ENCODE results near the gene CHD3.
"Not testable (repeated sequence)": the region's sequence is repeated elsewhere in the genome, so short reads cannot be mapped to it uniquely, and the experiment has no call there.

The CHD3 gene

DNA sequence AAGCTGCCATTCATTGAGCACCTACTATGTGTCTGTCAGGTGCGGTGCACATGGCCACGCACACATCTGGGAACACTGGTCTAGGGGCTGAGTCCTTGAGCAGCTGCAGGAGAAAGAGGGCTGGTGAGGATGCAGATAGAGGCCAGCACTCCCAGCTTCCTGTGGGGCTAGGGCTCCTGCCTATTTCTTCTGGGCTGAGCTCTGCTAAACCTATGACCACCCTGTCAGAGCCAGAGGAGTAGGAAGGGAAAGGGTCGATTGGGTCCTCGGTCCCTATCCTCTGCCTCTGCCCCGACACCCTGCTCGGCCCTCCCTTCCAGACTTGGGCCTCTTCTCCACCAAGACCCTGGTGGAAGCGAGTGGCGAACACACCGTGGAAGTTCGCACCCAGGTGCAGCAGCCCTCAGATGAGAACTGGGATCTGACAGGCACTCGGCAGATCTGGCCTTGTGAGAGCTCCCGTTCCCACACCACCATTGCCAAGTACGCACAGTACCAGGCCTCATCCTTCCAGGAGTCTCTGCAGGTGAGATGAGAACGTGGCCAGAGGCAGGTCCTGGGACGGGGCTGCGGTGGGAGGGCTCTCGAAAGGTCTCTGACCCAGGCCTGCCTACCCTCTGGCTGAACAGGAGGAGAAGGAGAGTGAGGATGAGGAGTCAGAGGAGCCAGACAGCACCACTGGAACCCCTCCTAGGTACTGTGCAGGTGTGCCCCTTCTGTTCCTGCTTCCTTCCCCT lies 37.7 kb upstream of the CHD3 start:
- no peak for DNase-seq

DNA sequence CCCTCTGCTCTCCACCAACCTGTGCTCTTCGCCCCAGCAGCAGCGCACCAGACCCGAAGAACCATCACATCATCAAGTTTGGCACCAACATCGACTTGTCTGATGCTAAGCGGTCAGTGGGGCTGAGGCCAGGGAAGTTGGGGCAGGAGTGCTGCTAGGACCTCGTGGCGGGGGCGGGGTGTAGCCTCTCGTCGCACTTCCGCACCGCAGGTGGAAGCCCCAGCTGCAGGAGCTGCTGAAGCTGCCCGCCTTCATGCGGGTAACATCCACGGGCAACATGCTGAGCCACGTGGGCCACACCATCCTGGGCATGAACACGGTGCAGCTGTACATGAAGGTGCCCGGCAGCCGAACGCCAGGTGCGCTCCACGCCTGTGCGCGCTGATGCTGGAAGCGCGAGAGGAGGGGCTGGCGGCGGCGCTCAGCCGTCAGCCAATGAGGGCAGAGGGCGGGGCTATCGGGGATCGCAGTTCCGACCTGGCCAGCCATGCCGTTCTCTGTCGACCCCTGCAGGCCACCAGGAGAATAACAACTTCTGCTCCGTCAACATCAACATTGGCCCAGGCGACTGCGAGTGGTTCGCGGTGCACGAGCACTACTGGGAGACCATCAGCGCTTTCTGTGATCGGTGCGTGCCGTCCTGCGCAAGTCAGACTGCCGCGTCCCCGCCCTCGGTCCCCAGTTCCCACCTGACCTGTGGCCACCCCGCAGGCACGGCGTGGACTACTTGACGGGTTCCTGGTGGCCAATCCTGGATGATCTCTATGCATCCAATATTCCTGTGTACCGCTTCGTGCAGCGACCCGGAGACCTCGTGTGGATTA lies 36.9 kb upstream of the CHD3 start:
- DNase-seq: peak; percentile 92

DNA sequence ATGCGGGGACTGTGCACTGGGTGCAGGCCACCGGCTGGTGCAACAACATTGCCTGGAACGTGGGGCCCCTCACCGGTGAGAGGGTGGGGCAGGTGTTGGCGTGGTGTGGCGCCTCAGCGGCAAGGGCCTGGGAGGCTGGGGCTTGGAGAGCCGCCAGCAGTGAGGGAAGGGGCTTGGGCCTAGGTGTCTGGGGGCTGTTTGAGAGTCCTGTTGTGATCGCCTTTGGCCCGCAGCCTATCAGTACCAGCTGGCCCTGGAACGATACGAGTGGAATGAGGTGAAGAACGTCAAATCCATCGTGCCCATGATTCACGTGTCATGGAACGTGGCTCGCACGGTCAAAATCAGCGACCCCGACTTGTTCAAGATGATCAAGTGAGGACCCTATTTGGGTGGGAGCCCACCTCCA lies 36.3 kb upstream of the CHD3 start:
- no peak for DNase-seq

DNA sequence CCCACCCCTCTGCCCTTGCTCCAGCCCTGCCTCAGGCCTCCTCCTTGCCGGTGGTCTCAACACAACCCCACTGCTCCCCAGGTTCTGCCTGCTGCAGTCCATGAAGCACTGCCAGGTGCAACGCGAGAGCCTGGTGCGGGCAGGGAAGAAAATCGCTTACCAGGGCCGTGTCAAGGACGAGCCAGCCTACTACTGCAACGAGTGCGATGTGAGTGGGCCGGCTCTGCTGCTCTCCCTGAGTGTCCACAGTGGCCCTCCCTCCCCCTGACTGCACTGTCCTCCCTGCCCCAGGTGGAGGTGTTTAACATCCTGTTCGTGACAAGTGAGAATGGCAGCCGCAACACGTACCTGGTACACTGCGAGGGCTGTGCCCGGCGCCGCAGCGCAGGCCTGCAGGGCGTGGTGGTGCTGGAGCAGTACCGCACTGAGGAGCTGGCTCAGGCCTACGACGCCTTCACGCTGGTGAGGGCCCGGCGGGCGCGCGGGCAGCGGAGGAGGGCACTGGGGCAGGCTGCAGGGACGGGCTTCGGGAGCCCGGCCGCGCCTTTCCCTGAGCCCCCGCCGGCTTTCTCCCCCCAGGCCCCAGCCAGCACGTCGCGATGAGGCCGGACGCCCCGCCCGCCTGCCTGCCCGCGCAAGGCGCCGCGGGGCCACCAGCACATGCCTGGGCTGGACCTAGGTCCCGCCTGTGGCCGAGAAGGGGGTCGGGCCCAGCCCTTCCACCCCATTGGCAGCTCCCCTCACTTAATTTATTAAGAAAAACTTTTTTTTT lies 35.5 kb upstream of the CHD3 start:
- DNase-seq: no peak

DNA sequence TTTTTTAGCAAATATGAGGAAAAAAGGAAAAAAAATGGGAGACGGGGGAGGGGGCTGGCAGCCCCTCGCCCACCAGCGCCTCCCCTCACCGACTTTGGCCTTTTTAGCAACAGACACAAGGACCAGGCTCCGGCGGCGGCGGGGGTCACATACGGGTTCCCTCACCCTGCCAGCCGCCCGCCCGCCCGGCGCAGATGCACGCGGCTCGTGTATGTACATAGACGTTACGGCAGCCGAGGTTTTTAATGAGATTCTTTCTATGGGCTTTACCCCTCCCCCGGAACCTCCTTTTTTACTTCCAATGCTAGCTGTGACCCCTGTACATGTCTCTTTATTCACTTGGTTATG lies 34.9 kb upstream of the CHD3 start:
- DNase-seq: no peak

DNA sequence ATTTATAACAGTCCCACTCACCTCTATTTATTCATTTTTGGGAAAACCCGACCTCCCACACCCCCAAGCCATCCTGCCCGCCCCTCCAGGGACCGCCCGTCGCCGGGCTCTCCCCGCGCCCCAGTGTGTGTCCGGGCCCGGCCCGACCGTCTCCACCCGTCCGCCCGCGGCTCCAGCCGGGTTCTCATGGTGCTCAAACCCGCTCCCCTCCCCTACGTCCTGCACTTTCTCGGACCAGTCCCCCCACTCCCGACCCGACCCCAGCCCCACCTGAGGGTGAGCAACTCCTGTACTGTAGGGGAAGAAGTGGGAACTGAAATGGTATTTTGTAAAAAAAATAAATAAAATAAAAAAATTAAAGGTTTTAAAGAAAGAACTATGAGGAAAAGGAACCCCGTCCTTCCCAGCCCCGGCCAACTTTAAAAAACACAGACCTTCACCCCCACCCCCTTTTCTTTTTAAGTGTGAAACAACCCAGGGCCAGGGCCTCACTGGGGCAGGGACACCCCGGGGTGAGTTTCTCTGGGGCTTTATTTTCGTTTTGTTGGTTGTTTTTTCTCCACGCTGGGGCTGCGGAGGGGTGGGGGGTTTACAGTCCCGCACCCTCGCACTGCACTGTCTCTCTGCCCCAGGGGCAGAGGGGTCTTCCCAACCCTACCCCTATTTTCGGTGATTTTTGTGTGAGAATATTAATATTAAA lies 34.4 kb upstream of the CHD3 start:
- DNase-seq: no peak

DNA sequence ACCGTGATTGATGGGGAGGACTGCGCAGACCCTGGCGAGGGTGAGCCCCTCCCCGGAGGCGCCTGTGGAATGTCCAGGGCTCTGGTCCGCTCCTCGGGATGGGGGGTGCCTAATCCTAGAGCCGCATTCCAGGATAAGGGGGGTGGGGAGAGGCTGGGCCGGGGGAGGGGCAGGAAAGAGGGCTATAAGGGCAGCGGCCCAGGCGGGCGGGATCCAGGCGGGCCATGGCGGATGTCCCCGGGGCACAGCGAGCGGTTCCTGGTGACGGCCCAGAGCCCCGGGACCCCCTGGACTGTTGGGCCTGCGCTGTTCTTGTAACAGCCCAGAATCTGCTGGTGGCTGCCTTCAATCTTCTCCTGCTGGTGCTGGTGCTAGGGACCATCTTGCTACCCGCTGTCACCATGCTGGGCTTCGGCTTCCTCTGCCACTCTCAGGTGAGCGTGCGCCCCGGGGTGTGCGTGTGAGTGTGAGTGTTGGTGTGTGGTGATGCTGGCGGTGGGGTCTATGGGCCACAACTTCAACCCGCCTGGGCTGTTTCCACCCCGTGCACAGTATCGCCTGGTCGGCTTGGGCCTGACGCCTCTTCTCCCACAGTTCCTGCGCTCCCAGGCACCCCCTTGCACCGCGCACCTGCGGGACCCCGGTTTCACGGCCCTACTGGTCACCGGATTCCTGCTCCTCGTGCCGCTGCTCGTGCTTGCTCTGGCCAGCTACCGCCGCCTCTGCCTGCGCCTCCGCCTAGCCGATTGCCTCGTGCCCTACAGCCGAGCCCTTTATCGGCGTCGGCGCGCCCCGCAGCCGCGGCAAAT lies 33.5 kb upstream of the CHD3 start, which contains the start of gene TMEM88:
Gene TMEM88, plus strand, starts transcription at position 216 of the 809 bp plus-strand sequence. Its CDS starts 9 bp downstream, at position 225.
- no peak for DNase-seq

DNA sequence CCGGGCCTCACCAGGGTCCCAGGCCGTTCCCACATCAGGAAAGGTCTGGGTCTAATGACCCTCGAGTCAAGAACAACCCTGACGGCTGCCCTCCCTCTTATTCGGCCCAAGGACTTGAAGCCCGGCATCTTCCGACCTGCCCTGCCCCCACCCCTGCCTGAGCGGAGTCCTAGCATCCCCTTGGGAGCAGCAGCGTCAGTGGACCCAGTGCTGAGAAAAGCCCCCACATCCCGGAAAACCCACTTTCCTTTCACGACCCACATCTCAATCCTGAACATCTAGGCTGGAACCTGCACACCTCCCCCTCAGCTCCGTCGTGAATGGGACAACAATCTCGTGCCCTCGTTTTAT lies 33.0 kb upstream of the CHD3 start:
- DNase-seq: no peak

DNA sequence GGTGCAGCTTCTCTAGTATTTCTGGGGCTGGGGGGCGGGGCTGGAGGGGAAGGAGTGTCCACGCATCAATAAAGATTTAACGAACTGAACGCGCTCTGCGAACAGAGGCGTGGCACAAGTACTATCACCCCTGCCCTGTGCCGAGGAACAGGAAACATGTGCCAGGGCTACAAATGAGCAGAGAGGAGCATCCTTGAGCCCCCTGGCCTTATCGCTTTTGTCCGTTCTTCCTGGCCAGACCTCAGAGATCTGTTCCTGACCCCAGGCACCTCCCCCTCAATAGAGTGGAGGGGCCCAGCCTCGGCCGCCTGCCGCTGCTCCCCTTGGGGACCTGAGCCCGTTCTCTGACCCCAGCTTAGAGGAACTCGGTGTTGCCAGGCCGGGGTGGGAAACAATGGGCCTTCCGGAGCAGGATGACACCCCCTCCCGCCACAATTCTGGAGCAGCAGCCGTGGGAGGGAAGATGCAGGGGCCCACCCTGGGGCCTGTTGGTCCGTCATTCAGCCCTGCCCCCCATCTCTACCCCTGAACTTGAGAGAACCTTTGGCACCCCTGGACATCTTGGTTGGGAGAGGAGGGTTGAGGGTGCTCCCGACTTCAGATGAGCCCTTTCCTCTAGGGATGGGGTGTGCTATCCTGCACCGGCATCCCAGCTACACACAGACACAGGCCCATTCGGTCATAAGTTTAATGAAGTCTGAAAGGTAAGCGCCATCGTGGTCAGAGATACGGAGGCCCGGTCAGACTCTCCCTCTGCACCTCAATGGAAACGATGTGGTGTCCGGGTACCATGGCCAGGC lies 32.4 kb upstream of the CHD3 start:
- no peak for DNase-seq

DNA sequence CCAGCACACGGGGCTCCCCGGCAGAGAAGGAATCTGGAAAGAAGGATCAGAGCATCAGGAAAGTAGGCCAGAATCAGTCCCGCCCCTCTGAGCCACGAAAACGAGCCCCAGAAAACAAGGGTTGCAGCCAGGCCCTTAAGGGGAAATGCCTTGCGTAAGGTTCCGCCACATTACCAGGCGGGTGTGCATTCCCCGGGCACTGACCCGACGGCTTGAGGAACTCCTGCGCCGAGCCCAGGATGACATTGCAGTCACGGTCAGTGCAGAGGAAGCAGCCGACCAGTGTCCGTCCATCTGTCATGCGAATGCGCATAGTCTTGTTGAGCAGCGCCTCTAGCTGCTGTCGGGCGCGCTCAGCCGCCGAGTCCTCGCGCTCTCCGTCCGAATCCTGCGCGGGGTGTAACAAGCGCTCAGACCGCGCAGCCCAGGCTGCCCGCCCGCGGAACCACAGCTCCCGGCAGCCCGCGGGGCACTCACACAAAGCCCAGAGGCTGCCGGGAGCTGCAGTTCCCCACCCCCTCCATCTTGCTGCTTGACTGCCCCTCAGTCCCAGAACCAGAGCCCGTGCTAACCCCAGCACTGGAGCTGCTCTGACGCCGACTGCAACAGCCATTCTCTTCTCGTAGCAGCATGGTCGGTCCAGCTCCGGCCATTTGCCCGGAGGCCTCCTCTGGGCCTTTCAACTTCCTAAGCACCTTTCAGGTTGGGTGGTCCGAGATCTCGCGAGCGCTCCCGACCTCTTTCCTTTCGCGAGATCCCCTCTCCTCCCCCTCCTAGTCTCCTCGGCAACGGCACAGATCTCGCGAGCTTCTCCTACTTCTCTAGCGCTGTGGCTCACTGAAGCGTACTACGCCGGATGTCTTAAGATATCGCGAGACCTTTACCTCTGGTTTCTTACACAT lies 31.5 kb upstream of the CHD3 start, which contains the start of gene NAA38:
Gene NAA38, minus strand, starts transcription at position 749 of the 902 bp plus-strand sequence. Its CDS starts 96 bp downstream, at position 653.
- DNase-seq: peak; percentile 97

DNA sequence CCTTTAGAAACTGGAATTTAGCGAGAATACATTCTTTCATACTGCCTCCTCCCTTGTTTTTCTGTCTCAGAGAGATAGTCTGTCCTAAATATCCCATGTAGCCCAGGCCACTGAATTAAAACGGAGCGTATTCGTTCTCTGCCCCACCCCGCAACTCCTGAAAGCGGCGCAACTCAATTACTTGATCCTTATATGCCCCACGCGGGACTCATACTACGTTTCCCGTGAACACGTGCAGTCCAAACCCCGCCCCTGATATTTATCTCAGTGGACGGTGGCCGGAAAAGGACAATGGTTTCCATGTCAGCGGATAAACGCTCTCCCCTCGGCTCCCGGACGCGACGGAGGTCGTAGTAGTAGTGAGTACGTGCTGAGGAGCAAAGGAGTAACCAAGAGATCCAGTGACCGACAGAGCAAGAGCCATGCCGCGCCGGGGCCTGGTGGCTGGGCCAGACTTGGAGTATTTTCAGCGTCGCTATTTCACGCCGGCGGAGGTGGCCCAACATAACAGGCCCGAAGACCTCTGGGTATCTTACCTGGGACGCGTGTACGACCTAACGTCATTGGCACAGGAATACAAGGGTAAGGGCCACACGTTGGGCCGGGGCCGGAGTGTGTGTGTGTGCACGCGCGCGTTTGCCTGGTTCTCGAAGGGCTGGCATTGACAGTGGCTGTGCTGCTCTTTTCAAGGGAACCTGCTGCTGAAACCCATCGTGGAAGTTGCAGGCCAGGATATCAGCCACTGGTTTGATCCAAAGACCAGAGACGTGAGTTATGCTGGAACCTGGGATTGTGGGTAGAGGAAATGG lies 30.7 kb upstream of the CHD3 start, which contains the start of gene CYB5D1:
Gene CYB5D1, plus strand, starts transcription at position 291 of the 809 bp plus-strand sequence. Its CDS starts 132 bp downstream, at position 423.
- DNase-seq: peak; percentile 89

DNA sequence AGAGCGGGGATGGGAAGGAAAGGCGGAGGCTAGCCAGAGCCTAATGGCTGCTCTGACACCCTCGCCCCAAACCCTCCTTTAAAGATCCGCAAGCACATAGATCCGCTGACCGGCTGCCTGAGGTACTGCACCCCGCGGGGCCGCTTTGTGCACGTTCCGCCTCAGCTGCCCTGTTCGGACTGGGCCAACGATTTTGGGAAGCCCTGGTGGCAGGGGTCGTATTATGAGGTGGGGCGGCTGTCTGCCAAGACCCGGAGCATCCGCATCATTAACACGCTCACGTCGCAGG lies 30.1 kb upstream of the CHD3 start:
- DNase-seq: peak; percentile 55

DNA sequence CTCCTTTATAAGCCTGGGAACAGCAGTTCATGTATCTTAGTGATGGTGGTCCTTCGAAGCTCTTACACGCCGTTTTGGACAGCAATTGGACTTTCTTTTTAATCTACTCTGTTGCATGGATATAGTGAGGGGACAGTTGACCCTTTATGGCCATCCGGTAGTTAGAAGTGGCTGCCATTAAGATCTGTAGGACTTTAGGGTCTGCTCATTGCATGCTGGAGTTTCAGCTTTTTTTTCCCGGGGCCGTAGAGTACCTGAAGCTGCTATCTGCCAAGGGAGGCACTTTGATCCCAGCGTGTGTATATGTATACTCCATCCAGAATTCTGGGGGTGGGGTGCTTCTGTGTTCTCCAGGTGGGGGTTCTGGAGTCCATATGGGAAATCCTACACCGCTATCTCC lies 29.6 kb upstream of the CHD3 start:
- no peak for DNase-seq

DNA sequence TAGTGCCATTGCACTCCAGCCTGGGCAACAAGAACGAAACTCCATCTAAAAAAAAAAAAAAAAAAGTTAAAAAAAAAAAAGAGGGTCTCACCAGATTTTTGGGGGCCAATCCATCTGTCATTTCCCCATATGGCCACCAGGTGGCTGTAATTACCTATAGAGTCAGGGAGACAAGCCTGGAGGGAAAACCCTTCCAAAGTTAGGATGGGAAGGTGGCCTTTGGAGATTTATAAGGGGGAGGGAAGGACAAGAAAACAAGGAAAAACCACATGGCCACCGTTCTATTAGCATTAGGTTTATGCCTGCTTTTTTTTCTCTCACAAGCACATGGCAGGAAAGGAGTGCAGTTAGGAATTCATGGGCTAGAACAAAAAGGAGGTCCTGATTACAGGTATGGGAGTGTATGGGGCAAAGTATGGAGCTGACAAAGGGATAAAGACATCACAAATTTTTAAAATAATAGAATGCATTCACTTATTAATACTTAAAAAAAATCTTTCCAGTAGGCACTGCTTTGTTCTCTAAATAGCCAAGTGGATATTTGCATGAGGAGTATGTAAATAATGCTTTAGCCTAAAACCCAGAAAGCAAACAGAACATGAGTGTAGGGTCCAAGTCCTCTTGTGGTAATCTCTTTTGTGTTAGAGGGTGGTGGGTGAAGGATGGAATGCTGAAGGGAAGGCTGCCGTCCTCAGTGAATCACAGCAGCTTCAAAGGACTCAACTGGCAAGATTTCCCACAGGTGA lies 25.7 kb upstream of the CHD3 start:
- DNase-seq: no peak

DNA sequence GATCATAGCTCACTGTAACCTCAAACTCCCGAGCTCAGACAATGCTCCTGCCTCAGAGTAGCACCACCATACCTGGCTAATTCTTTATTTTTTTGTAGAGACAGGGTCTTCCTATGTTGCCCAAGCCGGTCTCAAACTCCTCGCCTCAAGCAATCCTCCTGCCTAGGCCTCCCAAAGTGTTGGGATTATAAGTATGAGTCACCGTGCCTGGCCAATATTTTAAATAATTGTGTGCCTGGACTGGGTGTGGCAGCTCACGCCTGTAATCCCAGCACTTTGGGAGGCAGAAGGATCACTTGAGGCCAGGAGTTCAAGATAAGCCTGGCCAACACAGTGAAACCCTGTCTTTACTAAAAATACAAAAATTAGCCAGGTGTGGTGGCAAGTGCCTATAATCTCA lies 24.2 kb upstream of the CHD3 start:
- DNase-seq: not testable (repeated sequence)

DNA sequence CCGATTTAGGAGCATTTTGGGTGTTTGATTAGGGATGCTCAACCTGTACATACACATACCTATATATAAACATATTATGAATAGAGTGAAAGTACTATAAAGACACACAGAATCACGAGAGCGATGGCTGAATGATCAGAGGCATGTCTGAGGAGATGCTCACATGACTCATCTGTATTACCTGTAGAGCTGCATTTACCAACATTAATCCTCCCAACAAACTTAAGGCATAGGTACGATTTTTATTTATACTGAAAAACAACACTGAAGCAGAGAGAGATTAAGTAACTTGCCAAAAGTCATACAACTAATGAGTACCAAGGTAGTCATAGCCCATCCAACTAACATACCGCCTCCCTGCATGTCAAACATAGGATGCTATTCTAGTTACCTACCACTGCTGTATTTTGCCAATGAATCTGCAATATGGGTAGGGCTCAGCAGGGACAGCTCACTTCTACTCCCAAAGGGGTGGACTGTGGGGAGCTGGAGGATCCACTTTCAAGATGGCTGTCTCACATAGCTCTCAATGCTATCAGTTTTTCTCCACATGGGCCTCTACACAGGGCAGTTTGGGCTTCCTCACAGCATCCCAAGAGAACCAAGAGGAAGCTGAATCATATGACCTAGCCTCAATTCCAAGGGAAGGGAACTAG lies 23.5 kb upstream of the CHD3 start:
- no peak for DNase-seq

DNA sequence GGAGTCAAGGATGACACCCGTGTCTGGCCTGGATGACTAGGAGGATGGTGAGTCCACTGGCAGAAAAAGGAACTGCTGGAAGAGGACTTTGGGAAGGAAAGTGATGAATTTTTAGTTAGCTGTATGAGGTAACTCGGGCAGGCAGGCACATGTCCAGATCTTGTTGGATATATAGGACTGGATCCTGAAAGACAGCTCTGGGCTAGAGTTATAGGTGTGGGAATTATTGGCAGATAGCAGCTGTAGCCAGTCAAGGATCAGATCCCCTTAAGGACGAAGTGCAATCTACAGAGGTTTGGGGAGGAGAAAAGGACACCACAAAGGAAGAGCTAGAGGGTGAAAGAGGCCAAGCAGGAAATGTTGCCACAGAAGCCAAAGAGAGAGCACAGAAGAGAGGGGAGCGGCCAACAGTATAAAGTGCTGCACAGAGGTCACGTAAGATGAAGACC lies 20.7 kb upstream of the CHD3 start:
- DNase-seq: no peak

DNA sequence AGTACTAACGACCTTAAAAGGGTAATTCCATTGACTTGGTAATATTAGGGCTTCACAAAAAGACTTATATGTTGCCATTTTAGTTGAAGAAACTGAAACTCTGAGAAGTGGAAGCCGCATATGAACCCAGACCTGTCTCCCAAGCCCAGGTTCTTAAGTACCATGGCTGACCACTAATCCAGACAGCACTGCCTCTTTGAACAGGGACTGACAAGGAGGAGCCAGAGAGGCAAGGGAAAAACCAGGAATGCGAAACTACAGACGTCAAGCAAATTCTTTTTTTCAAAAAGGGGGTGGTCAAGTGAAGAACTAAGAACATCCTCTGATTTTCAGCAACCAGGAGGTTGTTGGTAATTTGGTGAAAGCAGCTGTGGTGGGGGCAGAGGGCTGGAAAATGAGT lies 15.5 kb upstream of the CHD3 start:
- DNase-seq: no peak

Data from stimulated activated CD4-positive, alpha-beta T cell treated with anti-CD3 and anti-CD28 coated beads, Interleukin-1b, Interleukin-23, amount 100 ng/mL, for 48 hours (primary cell).